Dermis blood vessel endothelial cell (primary cell): Measurements from ENCODE around the gene KCTD14. TPM values are rescaled to one million over a fixed set of nuclear protein-coding genes. Genes with fewer than 3 reads are reported as not detected.
A peak's percentile ranks its signal among the peaks of the same experiment; 100 is the strongest.
"Not testable (repeated sequence)": the region's sequence is repeated elsewhere in the genome, so short reads cannot be mapped to it uniquely, and the experiment has no call there.

Source experiments
- DNase-seq: peaks from one replicate; pipeline ENCODE4 v3.0.0; 2010
- total RNA-seq: library from RNA; depleted of rRNA; stranded (reverse); fragments of >200 nt; gene quantifications from 2 replicates; pipeline ENCODE4 v1.2.3, GENCODE V29; 2014

Gene KCTD14
- total RNA-seq, 1 donor from 2014 or later, result 0.51 TPM

- DNase-seq, result no peak
Measured at GRCh38 chr11:78020246-78020645, 2.8 kb downstream of the KCTD14 start.

- DNase-seq, result no peak
Measured at GRCh38 chr11:78019808-78020207, 3.3 kb downstream of the KCTD14 start.

DNA sequence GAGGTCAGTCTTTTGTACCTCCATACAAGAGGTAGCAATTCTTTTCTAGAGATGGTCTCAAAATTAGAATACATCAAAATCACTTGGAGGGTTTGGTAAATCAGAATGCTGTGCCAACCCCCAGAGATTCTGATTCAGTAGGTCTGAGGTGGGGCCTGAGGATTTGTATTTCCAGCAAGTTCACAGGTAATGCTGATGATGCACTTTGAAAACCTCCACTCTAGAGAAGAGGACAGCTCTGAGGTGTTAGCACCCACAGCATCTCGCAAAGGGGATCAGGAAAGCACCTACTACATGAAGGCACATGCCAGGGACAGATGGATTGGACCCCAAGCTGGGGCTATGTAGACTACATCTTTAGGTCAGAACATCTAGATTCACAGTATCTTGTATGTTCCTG is 7.2 kb downstream of the KCTD14 start:
- DNase-seq, result no peak

GRCh38 chr11:78014937-78015520 is 8.0 kb downstream of the KCTD14 start:
- DNase-seq, result not testable (repeated sequence)

DNA sequence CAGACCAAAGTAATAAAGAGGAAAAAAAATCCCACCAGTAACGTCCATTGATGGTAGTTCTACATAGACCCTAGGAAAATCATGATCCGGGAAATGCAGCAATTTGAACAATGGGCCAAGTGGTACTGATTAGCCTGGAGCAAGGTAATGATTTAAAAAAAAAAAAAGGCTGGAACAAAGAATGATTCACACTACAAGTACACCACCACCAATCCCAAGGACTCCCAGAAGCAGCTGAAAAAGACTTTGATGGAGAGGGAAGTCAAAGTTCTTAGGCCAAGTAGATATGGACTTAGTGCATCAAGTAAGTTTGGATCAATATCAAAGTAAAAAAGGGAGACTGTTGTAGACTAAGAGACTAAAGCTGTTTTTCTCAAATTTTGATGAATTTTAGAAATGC is 11.8 kb downstream of the KCTD14 start:
- DNase-seq, result no peak

DNA sequence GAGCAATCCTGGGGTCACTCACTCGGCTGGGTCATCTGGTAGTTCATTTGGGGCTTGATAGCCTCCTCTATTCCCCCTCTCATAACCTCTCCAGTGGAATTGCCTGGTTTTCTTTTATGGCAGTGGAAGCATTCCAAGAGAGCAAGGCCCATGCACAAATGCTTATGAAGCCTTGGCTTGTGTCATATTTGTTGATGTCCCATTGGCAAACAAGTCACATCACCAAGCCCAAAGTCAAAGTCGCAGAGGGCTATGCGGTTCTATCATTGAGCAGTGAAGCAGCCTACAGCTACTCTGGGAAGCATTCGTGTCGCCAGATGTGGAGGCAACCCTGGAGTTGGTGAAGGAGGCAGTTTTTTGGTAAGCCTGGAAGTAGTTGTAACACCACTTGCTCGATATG is 12.3 kb downstream of the KCTD14 start:
- DNase-seq, result no peak

- no peak for DNase-seq
Measured at GRCh38 chr11:78010304-78010703, 12.8 kb downstream of the KCTD14 start.

DNA sequence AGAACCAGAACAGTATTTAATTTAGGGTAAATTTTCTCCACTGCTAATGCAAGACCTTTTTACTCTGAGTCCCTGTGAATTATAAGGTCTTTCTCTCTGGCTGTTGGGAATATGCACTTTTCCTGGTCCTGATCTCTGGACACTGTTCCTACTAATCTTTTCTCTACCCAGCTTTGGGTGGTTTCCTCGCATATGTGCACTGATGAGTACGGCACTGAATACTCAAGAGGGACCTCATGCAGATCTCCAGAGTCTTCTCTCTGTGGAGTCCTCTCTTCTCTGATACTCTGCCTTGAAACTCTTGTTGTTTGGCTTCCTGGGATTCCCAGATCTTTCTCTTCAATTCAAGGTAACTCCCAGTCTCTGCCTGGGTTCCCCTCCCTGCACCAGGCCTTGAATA is 14.0 kb downstream of the KCTD14 start:
- DNase-seq, result no peak

DNA sequence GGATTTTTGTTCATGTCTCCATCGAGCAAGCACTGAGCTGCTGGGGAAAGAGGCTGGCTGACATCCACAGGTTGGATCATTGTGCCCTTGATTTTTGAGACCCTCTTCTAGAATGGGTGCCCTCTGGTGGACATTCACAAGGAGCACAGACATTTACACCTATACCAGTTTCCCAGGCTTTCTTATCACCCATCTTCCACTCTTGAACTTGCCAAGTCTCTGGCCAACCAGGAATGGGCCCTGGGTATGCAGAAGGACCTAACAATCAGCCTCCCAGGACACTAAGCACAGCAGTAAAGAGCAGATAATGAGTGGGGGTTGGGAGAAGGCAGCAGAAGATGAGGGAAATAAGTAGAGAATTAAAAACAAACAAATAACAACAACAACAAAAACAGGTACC is 22.9 kb downstream of the KCTD14 start:
- peak; percentile 87 for DNase-seq

GRCh38 chr11:77999446-78000030 is 23.5 kb downstream of the KCTD14 start:
- DNase-seq, result no peak

GRCh38 chr11:77994434-77995362 is 28.4 kb downstream of the KCTD14 start, which contains the start of gene INTS4:
INTS4 (minus strand) TSS chr11:77994668; CDS start chr11:77994643, 25 bp downstream.
- peak; percentile 100 for DNase-seq

GRCh38 chr11:77993902-77994301 is 29.2 kb downstream of the KCTD14 start:
- peak; percentile 2 for DNase-seq

- DNase-seq, result no peak
Measured at GRCh38 chr11:77990981-77991380, 32.1 kb downstream of the KCTD14 start.

DNA sequence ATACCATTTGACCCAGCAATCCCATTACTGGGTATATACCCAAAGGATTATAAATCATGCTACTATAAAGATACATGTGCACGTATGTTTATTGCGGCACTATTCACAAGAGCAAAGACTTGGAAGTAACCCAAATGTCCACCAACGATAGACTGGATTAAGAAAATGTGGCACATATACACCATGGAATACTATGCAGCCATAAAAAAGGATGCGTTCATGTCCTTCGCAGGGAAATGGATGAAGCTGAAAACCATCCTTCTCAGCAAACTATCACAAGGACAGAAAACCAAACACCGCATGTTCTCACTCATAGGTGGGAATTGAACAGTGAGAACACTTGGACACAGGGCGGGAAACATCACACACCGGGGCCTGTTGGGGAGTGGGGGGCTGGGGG is 36.6 kb downstream of the KCTD14 start:
- DNase-seq, result not testable (repeated sequence)

DNA sequence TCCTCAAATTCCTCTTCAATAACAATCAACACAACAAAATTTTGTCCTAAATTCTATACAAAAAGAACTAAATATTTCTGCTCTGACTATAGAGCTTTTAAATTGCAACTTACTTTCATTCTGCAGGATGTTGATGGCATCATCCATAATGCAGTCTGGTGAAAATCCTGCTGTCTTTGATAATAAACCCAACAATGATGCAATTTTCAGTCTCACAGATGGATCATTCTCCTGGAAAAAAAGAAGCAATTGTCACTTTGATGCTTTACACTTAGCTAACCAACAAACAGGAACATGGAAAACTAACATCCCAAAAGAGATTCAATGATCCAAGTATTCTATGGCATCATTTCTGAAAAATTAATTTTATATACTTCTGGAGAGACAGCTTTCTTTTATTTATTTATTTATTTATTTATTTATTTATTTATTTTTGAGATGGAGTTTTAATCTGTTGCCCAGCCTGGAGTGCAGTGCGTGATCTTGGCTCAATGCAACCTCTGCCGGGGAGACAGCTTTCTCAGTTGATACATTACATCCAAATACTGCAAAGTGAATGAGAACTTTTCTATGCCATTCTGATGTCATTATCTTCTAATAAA is 41.6 kb downstream of the KCTD14 start:
- no peak for DNase-seq

GRCh38 chr11:77968337-77968736 is 54.7 kb downstream of the KCTD14 start:
- DNase-seq, result no peak

DNA sequence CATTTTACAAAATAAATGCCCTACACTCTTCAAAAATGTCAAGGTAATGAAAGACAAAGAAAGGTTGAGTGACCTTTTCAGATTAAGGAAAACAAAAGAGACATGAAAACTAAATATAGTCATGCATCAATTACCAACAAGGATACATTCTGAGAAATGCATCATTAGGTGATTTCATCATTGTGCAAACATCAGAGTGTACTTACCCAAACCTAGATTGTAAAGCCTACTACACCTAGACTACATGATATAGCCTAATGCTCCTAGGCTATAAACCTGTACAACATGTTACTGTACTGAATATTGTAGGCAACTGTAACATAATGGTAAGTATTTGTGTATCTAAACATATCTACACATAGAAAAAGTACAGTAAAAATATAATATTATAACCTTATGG is 55.3 kb downstream of the KCTD14 start:
- no peak for DNase-seq

GRCh38 chr11:77967121-77967520 is 56.0 kb downstream of the KCTD14 start:
- no peak for DNase-seq

GRCh38 chr11:77966338-77966737 is 56.7 kb downstream of the KCTD14 start:
- DNase-seq, result no peak
